ENCODE results near the gene PHETA2. TPM values are rescaled to one million over a fixed set of nuclear protein-coding genes. Genes with fewer than 3 reads are reported as not detected.
"Not testable (repeated sequence)": the region's sequence is repeated elsewhere in the genome, so short reads cannot be mapped to it uniquely, and the experiment has no call there.

PHETA2 gene
- total RNA-seq, 1 experiment from 2014 or later: 11.5 TPM

- peak; percentile 65 for DNase-seq
- H3K36me3 ChIP-seq (replicated peaks; ENCODE audit: control insufficient read depth, insufficient read depth, low read length): no peaks in the 10 kb centered on the region
- H3K4me3 ChIP-seq (ENCODE audit: insufficient read depth, low read depth, low read length): no peak overlapping the region
- H3K27me3 ChIP-seq (ENCODE audit: control insufficient read depth, insufficient read depth, low read length): no peaks in the 10 kb centered on the region; the same call in 1 of the 2 replicates
Observed at GRCh38 chr22:42111798-42112197, 37.8 kb downstream of the PHETA2 start.

GRCh38 chr22:42112793-42113192 is 38.7 kb downstream of the PHETA2 start:
- H3K27me3 ChIP-seq (ENCODE audit: control insufficient read depth, insufficient read depth, low read length); H3K36me3 ChIP-seq (replicated peaks; ENCODE audit: control insufficient read depth, insufficient read depth, low read length); H3K4me3 ChIP-seq (ENCODE audit: insufficient read depth, low read depth, low read length): not testable (repeated sequence)
- peak; percentile 60 for DNase-seq

GRCh38 chr22:42114721-42115120 is 40.7 kb downstream of the PHETA2 start:
- DNase-seq: peak; percentile 72
- H3K36me3 ChIP-seq (replicated peaks; ENCODE audit: control insufficient read depth, insufficient read depth, low read length): no peaks in the 10 kb centered on the region
- H3K4me3 ChIP-seq (ENCODE audit: insufficient read depth, low read depth, low read length): no peak overlapping the region
- H3K27me3 ChIP-seq (ENCODE audit: control insufficient read depth, insufficient read depth, low read length): no peaks in the 10 kb centered on the region; the same call in 1 of the 2 replicates

GRCh38 chr22:42115420-42115830 is 41.4 kb downstream of the PHETA2 start:
- H3K27me3 ChIP-seq (ENCODE audit: control insufficient read depth, insufficient read depth, low read length); H3K4me3 ChIP-seq (ENCODE audit: insufficient read depth, low read depth, low read length); H3K36me3 ChIP-seq (replicated peaks; ENCODE audit: control insufficient read depth, insufficient read depth, low read length); DNase-seq: not testable (repeated sequence)

- Histone ChIP-seq H3K27me3 (ENCODE audit: control insufficient read depth, insufficient read depth, low read length) (no peaks in the 10 kb centered on the region; the same call in 1 of the 2 replicates), H3K36me3 (replicated peaks; ENCODE audit: control insufficient read depth, insufficient read depth, low read length) (no peaks in the 10 kb centered on the region), H3K4me3 (ENCODE audit: insufficient read depth, low read depth, low read length) (no peak overlapping the region)
- peak; percentile 41 for DNase-seq
Observed at GRCh38 chr22:42116848-42117424, 42.9 kb downstream of the PHETA2 start.

- not testable (repeated sequence) for H3K4me3 ChIP-seq (ENCODE audit: insufficient read depth, low read depth, low read length); H3K27me3 ChIP-seq (ENCODE audit: control insufficient read depth, insufficient read depth, low read length); H3K36me3 ChIP-seq (replicated peaks; ENCODE audit: control insufficient read depth, insufficient read depth, low read length); DNase-seq
Observed at GRCh38 chr22:42120231-42121021, 46.4 kb downstream of the PHETA2 start.

GRCh38 chr22:42123529-42123928 is 49.5 kb downstream of the PHETA2 start:
- not testable (repeated sequence) for H3K27me3 ChIP-seq (ENCODE audit: control insufficient read depth, insufficient read depth, low read length); DNase-seq; H3K4me3 ChIP-seq (ENCODE audit: insufficient read depth, low read depth, low read length); H3K36me3 ChIP-seq (replicated peaks; ENCODE audit: control insufficient read depth, insufficient read depth, low read length)

GRCh38 chr22:42127606-42128005 is 53.6 kb downstream of the PHETA2 start:
- H3K4me3 ChIP-seq (ENCODE audit: insufficient read depth, low read depth, low read length): no peak overlapping the region
- H3K36me3 ChIP-seq (replicated peaks; ENCODE audit: control insufficient read depth, insufficient read depth, low read length): no peaks in the 10 kb centered on the region
- no peaks in the 10 kb centered on the region for H3K27me3 ChIP-seq (ENCODE audit: control insufficient read depth, insufficient read depth, low read length)
- DNase-seq: peak; percentile 35

- H3K36me3 ChIP-seq (replicated peaks; ENCODE audit: control insufficient read depth, insufficient read depth, low read length); H3K27me3 ChIP-seq (ENCODE audit: control insufficient read depth, insufficient read depth, low read length); H3K4me3 ChIP-seq (ENCODE audit: insufficient read depth, low read depth, low read length); DNase-seq: not testable (repeated sequence)
Observed at GRCh38 chr22:42128007-42128406, 54.0 kb downstream of the PHETA2 start.

Other genes with a start within 250 kb of the PHETA2 start
- gene SREBF2, start 241.1 kb upstream of the PHETA2 start, total RNA-seq (2014; rRNA removed; shearing (Covaris generic)): 93.8 and 118 TPM in 2 replicates
- gene SHISA8, start 159.2 kb upstream of the PHETA2 start, total RNA-seq (2014; rRNA removed; shearing (Covaris generic)): 3.2 TPM in 2 replicates
- 1.1 and 1.2 TPM in 2 replicates for gene TNFRSF13C, start 147.4 kb upstream of the PHETA2 start, total RNA-seq (2014; rRNA removed; shearing (Covaris generic))
- 56.7 and 66.3 TPM in 2 replicates for gene CENPM, start 127.1 kb upstream of the PHETA2 start, total RNA-seq (2014; rRNA removed; shearing (Covaris generic))
- 8.1 and 11.0 TPM in 2 replicates for gene SEPTIN3, start 104.8 kb upstream of the PHETA2 start, total RNA-seq (2014; rRNA removed; shearing (Covaris generic))
- gene WBP2NL, start 75.5 kb upstream of the PHETA2 start, total RNA-seq (2014; rRNA removed; shearing (Covaris generic)): not detected in 2 replicates
- 30.9 and 44.5 TPM in 2 replicates for gene NAGA, start 3.4 kb upstream of the PHETA2 start, total RNA-seq (2014; rRNA removed; shearing (Covaris generic))
- gene SMDT1, start 5.5 kb downstream of the PHETA2 start, total RNA-seq (2014; rRNA removed; shearing (Covaris generic)): 5.6 and 11.4 TPM in 2 replicates
- 62.3 and 65.0 TPM in 2 replicates for gene NDUFA6, start 16.5 kb downstream of the PHETA2 start, total RNA-seq (2014; rRNA removed; shearing (Covaris generic))
- gene CYP2D6, start 56.6 kb downstream of the PHETA2 start, total RNA-seq (2014; rRNA removed; shearing (Covaris generic)): 1.0 and 1.4 TPM in 2 replicates
- gene TCF20, start 196.4 kb downstream of the PHETA2 start, total RNA-seq (2014; rRNA removed; shearing (Covaris generic)): 39.8 and 56.4 TPM in 2 replicates

All from H7 (cell line).